ENCODE data around the gene LYSMD4. TPM values are rescaled to one million over a fixed set of nuclear protein-coding genes. Genes with fewer than 3 reads are reported as not detected.
A peak's percentile ranks its signal among the peaks of the same experiment; 100 is the strongest.

LYSMD4 gene
- total and polyA plus RNA-seq, 2 of the 13 experiments (the other 11 are each of a cell fraction or from before 2014, with no cell fraction given) = 7.4 to 8.5 TPM

- TF ChIP-seq ZBTB40 (IDR thresholded peaks at IDR 0.05) = no peak
- 0 out of 2 replicates have a peak, but pooled peaks have one; percentile 43 for TF ChIP-seq ZBTB40 (CRISPR knock-in tag; IDR thresholded peaks at IDR 0.05)
- peak in 1 of 2 experiments; percentile 22; a peak in 1 of 4 replicates for TF ChIP-seq REST (IDR thresholded peaks at IDR 0.05; ENCODE audit: borderline replicate concordance in 1 of 2, low read depth in 1 of 2, low read length in 2 of 2)
- no peak for TF ChIP-seq ZBTB34 (CRISPR knock-in tag; IDR thresholded peaks at IDR 0.05)
- no peak for TF ChIP-seq REL (CRISPR knock-in tag; conservative IDR thresholded peaks at IDR 0.05)
- peak; percentile 76 for TF ChIP-seq SP2 (CRISPR knock-in tag; IDR thresholded peaks at IDR 0.05)
- TF ChIP-seq JUND (CRISPR knock-in tag; IDR thresholded peaks at IDR 0.05) = no peak
- no peak for TF ChIP-seq TBP (CRISPR knock-in tag; IDR thresholded peaks at IDR 0.05)
- TF ChIP-seq PAF1 (CRISPR knock-in tag; IDR thresholded peaks at IDR 0.05) = no peak
- peak; percentile 94 for TF ChIP-seq POLR2AphosphoS5 (IDR thresholded peaks at IDR 0.05; ENCODE audit: low read depth, low read length)
- TF ChIP-seq ATF2 (CRISPR knock-in tag; IDR thresholded peaks at IDR 0.05) = no peak
- peak; percentile 50; the same call in 1 of the 2 replicates for TF ChIP-seq HDAC1 (CRISPR knock-in tag; IDR thresholded peaks at IDR 0.05)
- 0 out of 2 replicates have a peak, but pooled peaks have one; percentile 22 for TF ChIP-seq BRD4 (CRISPR knock-in tag; IDR thresholded peaks at IDR 0.05)
Observed at GRCh38 chr15:99733268-99734039, at the start of gene LYSMD4 (continued).

Data from HepG2 (cell line).